Right lobe of liver (tissue), 6 donors: ENCODE data around the gene FIGN. TPM values are rescaled to one million over a fixed set of nuclear protein-coding genes. Genes with fewer than 3 reads are reported as not detected.

ENCODE experiments used
- ATAC-seq, 4 donors: fragments of 200-7000 bp; cut with Tn5 transposase; one replicate each; pipeline ENCODE4 v1.9.1; 2020; ENCODE audit warnings: mild to moderate bottlenecking in 4 of 4, moderate library complexity in 4 of 4
- DNase-seq, 3 donors: peaks; one replicate each; pipeline ENCODE4 v3.0.0-alpha.2; 2020
- H3K27ac ChIP-seq, 3 donors: fragments of 200-600 bp; one replicate each; pipeline ENCODE4 v1.8.0; 2022
- H3K27me3 ChIP-seq, 2 donors: fragments of 200-600 bp; one replicate each; pipeline ENCODE4 v1.8.0; 2022
- H3K36me3 ChIP-seq, 4 donors: fragments of 200-600 bp; sonication (generic) in 1 of 4; one replicate each; pipeline versions ENCODE4 v1.5.1 to v1.8.0; 2017 to 2022; ENCODE audit warnings: control low read depth in 1 of 4
- H3K4me1 ChIP-seq, 4 donors: fragments of 200-600 bp; sonication (generic) in 1 of 4; one replicate each; pipeline versions ENCODE4 v1.5.1 to v1.8.0; 2017 to 2022; ENCODE audit warnings: control low read depth in 1 of 4
- H3K4me3 ChIP-seq, 3 donors: fragments of 200-600 bp; one replicate each; pipeline ENCODE4 v1.8.0; 2022
- H3K9me3 ChIP-seq, 4 donors: fragments of 200-600 bp; sonication (generic) in 1 of 4; one replicate each; pipeline versions ENCODE4 v1.5.1 to v1.8.0; 2017 to 2022; ENCODE audit warnings: control low read depth in 1 of 4
- POLR2A ChIP-seq: fragments of 450-650 bp; IDR thresholded peaks from one replicate; pipeline ENCODE4 v1.6.1; 2017; ENCODE audit warnings: antibody characterized with exemption, mild to moderate bottlenecking
- WGBS: methylation state at CpG from one replicate; pipeline ENCODE4 v1.1.6; 2018; ENCODE audit warnings: low coverage, low lambda C conversion rate; ENCODE audit not compliant: insufficient coverage; ENCODE audit errors: missing lambda C conversion rate; 5-methylcytosine and 5-hydroxymethylcytosine counted together
- intact Hi-C, 2 donors: fragments of 100-400 bp; cut with DNase I; formaldehyde crosslinking; loops; one replicate each; pipeline versions ENCODE4 v1.11.2 to v1.14.1; 2022
- total RNA-seq, 6 experiments: library from RNA; depleted of rRNA in 2 of 6; stranded (reverse); fragments of >200 nt in 2 of 6; fragmentation: NEBNext Ultra II Directional in 3 of 6; extraction: Animal tissue kit (Norgen Biotek cat#: 25700) in 3 of 6; gene quantifications; one replicate each; pipeline versions ENCODE4 v1.1.0 to v1.2.4, GENCODE V29; 2016 to 2023
- TF ChIP-seq, protein P1 (sequence below), 4 donors: fragments of 200-600 bp in 3 of 4; fragments of 450-650 bp in 1 of 4; IDR thresholded peaks; one replicate each; pipeline versions ENCODE4 v1.5.1 to v1.8.0; 2016 to 2022; ENCODE audit warnings: antibody characterized with exemption in 4 of 4, mild to moderate bottlenecking in 2 of 4
- donor health status: DM: no; HTN: yes; CAD: no.
- donor health status: DM: no; HTN: no; CAD: no.
- donor health status: DM: no; HTN: no; CAD: no.
- donor health status: DM: no; HTN: yes; CAD: no.
- donor health status: DM: no; HTN: yes; CAD: no.

FIGN gene
- total RNA-seq, 6 experiments from 2014 or later = 2.8 to 9.2 (median 5.1) TPM

DNA sequence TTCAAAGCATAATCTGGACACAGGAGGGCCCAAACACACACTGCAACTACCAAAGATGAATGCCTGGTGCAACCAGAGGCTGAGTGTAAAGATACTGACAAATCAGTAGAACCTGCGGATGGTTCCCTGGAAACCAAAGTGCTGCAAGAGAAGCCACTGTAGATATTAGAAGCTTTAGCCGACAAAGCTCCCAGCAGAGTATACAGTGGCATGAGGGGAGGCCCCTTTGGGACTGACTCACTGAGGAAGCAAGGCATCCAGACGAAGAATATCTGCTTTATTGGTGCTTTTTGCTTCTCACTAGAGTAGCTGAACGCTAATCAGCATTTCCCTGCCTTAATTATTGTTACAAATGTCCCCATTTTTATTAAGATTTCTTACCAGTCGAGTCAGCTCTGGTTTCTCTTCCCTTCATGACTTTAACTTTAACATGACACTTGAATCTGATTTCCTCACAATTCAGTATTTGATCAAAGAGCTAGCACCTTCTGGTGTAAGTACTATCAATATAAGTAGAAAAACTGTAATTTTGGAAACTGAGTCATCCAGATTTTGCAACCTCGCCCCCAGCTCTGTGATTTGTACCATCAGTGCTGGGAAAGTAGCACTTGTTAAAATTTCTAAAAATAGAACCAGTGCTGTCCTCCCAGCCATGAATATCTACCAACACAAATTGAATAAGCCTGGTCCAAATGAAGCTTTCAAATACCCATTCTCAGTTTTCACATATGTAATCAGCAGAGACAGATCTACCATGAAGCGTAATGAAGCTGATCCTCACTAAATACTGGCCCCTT is 34.2 kb downstream of the FIGN start:
- DNase-seq = no peak
- intact Hi-C loops = no loop called here
- Histone ChIP-seq H3K36me3 (no peaks in the 10 kb centered on the region), H3K27ac (no peak overlapping the region), H3K9me3 (no peaks in the 10 kb centered on the region), H3K27me3 (no peaks in the 10 kb centered on the region), H3K4me1 (no peaks in the 10 kb centered on the region), H3K4me3 (no peak overlapping the region)
- no peak for TF ChIP-seq POLR2A
- TF ChIP-seq, protein P1, sequence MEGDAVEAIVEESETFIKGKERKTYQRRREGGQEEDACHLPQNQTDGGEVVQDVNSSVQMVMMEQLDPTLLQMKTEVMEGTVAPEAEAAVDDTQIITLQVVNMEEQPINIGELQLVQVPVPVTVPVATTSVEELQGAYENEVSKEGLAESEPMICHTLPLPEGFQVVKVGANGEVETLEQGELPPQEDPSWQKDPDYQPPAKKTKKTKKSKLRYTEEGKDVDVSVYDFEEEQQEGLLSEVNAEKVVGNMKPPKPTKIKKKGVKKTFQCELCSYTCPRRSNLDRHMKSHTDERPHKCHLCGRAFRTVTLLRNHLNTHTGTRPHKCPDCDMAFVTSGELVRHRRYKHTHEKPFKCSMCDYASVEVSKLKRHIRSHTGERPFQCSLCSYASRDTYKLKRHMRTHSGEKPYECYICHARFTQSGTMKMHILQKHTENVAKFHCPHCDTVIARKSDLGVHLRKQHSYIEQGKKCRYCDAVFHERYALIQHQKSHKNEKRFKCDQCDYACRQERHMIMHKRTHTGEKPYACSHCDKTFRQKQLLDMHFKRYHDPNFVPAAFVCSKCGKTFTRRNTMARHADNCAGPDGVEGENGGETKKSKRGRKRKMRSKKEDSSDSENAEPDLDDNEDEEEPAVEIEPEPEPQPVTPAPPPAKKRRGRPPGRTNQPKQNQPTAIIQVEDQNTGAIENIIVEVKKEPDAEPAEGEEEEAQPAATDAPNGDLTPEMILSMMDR (IDR thresholded peaks at IDR 0.05) = no peak
- ATAC-seq = no peak
- 61% methylated on average over 4 of the region's 7 CpGs for WGBS

DNA sequence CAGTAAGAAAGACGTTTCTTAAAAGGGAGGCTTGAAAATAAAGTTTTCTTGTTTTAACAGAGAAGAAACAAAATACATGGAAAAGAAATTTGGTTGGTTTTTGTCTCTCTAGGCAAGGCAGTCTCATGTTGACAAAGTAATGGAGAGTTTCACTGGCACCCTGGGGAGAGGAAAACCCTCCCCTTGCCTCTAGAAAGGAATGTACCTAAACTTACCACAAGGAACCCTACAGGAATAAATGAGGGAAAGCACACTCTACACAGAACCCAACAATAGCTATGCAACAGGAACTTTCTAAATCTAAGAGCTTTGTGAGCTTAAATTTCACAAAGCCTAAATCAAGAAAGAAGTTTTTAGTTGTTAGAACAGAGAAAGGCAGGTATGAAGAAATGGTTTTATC is 37.0 kb downstream of the FIGN start:
- Histone ChIP-seq H3K9me3 (no peaks in the 10 kb centered on the region), H3K36me3 (no peaks in the 10 kb centered on the region), H3K4me1 (no peaks in the 10 kb centered on the region), H3K27me3 (no peaks in the 10 kb centered on the region), H3K27ac (no peak overlapping the region), H3K4me3 (no peak overlapping the region)
- intact Hi-C loops = no loop called here
- DNase-seq (no peak), ATAC-seq (no peak)
- TF ChIP-seq POLR2A = no peak
- TF ChIP-seq, protein P1 (IDR thresholded peaks at IDR 0.05) = no peak
- 60% methylated on average over 1 of the region's 1 CpG for WGBS

DNA sequence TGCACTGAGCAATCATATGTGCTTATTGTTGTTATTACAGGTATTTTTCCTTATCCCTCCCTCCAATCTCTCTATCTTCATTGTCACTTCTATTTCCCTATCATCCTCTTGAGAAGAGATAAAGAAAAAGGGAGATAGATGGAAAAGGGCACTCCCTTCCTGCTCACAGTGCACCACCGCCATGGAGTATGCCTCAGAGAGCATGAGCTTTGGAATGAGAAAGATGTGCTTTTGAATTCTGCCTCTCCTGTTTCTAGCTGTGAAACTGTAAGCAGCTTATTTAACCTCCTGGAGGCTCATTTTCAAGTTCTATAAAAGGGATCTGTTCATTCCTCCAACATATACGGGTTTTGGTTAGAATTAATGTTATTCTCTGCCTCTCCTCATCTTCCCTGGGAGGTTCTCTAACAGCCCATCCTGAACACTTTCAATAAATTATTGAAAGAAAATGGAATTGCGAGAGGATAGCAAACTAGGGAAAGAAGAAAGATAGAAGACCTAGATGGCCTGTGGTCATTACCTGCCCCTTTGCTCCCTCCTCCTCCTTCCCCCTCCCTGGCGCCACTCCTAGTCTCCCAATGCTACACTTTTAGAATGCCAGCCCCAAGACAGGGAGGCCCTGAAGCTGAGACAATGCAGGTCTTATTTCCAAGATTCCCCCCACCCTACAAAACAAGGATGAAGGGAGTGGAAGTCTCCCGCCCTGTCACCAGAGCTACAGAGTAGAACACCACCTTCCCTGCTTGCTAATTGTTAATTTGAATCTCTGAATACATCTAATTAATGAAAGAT is 37.8 kb downstream of the FIGN start:
- Histone ChIP-seq H3K27me3 (no peaks in the 10 kb centered on the region), H3K27ac (no peak overlapping the region), H3K4me3 (no peak overlapping the region), H3K36me3 (no peaks in the 10 kb centered on the region), H3K9me3 (no peaks in the 10 kb centered on the region), H3K4me1 (no peaks in the 10 kb centered on the region)
- DNase-seq (no peak), ATAC-seq (no peak)
- WGBS = 90% methylated on average over 5 of the region's 5 CpGs
- TF ChIP-seq, protein P1 (IDR thresholded peaks at IDR 0.05) = no peak
- no peak for TF ChIP-seq POLR2A
- intact Hi-C loops = no loop called here

DNA sequence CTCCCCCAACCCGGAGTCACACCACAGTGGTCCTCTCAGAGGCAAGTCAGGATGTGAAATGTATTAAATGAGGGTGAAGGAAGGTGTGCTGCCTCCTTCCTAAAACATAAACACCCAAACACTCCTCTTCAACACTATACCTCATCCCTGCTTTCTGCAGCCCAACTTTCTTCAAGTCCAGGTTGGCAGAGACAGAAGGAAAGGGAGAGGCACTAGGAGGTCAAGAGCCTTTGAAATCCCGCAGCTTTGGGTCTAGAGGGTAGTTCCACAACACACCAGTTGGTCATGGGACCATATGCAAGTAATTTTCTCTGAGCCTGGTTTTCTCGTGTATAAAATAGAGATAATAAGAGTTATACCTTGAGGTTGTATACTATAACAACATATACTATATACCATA is 38.4 kb downstream of the FIGN start:
- TF ChIP-seq, protein P1 (IDR thresholded peaks at IDR 0.05) = no peak
- no peak for TF ChIP-seq POLR2A
- intact Hi-C loops = no loop called here
- H3K9me3 ChIP-seq = no peaks in the 10 kb centered on the region
- no peak for DNase-seq
- no peak overlapping the region for H3K27ac ChIP-seq
- H3K36me3 ChIP-seq = no peaks in the 10 kb centered on the region
- H3K27me3 ChIP-seq = no peaks in the 10 kb centered on the region
- peaks cover 0 to 4% (median 0%) of the 10 kb centered on the region in 4 donors for H3K4me1 ChIP-seq
- no peak overlapping the region for H3K4me3 ChIP-seq
- no peak for ATAC-seq
- WGBS = 51% methylated on average over 3 of the region's 3 CpGs
